ENCODE data around the gene PSMC4.

Gene PSMC4

GRCh38 chr19:39966617-39967016 is 4.3 kb upstream of the PSMC4 start:
- Histone ChIP-seq H3K36me3 (replicated peaks; ENCODE audit: low read depth, low read length) (no peaks in the 10 kb centered on the region), H3K4me3 (ENCODE audit: low read length) (no peak overlapping the region), H3K4me1 (ENCODE audit: low read length) (peaks cover 21% of the 10 kb centered on the region), H2AFZ (ENCODE audit: low read depth, low read length) (no peak overlapping the region), H3K9me3 (ENCODE audit: insufficient read depth, low read length) (no peaks in the 10 kb centered on the region), H3K79me2 (ENCODE audit: low read length) (peaks cover 7% of the 10 kb centered on the region), H3K27me3 (ENCODE audit: low read depth, low read length) (no peaks in the 10 kb centered on the region), H3K4me2 (ENCODE audit: low read length) (no peak overlapping the region), H4K20me1 (ENCODE audit: insufficient read depth, low read length) (no peaks in the 10 kb centered on the region), H3K9ac (ENCODE audit: low read length) (no peak overlapping the region), H3K27ac (ENCODE audit: low read length) (no peak overlapping the region)
- TF ChIP-seq CTCF (IDR thresholded peaks at IDR 0.05; ENCODE audit: low read depth, low read length) (no peak), EZH2phosphoT487 (IDR thresholded peaks at IDR 0.05; ENCODE audit: low read depth) (no peak)

- no peak overlapping the region for H2AFZ ChIP-seq (ENCODE audit: low read depth, low read length)
- no peak overlapping the region for H3K4me2 ChIP-seq (ENCODE audit: low read length)
- H3K4me3 ChIP-seq (ENCODE audit: low read length), result no peak overlapping the region
- TF ChIP-seq CTCF (IDR thresholded peaks at IDR 0.05; ENCODE audit: low read depth, low read length) (no peak), EZH2phosphoT487 (IDR thresholded peaks at IDR 0.05; ENCODE audit: low read depth) (no peak)
- H3K4me1 ChIP-seq (ENCODE audit: low read length), result peaks cover 28% of the 10 kb centered on the region
- H3K36me3 ChIP-seq (replicated peaks; ENCODE audit: low read depth, low read length), result peaks cover 3% of the 10 kb centered on the region
- H3K27me3 ChIP-seq (ENCODE audit: low read depth, low read length), result no peaks in the 10 kb centered on the region
- H3K9ac ChIP-seq (ENCODE audit: low read length), result no peak overlapping the region
- H4K20me1 ChIP-seq (ENCODE audit: insufficient read depth, low read length), result no peaks in the 10 kb centered on the region
- H3K9me3 ChIP-seq (ENCODE audit: insufficient read depth, low read length), result no peaks in the 10 kb centered on the region
- peaks cover 15% of the 10 kb centered on the region for H3K79me2 ChIP-seq (ENCODE audit: low read length)
- H3K27ac ChIP-seq (ENCODE audit: low read length), result no peak overlapping the region
Measured at GRCh38 chr19:39967561-39967960, 3.4 kb upstream of the PSMC4 start.

GRCh38 chr19:39968789-39969188 is 2.2 kb upstream of the PSMC4 start:
- Histone ChIP-seq H3K9me3 (ENCODE audit: insufficient read depth, low read length) (no peaks in the 10 kb centered on the region), H4K20me1 (ENCODE audit: insufficient read depth, low read length) (no peaks in the 10 kb centered on the region), H3K79me2 (ENCODE audit: low read length) (peaks cover 18% of the 10 kb centered on the region), H3K27me3 (ENCODE audit: low read depth, low read length) (no peaks in the 10 kb centered on the region), H3K4me3 (ENCODE audit: low read length) (no peak overlapping the region), H3K4me1 (ENCODE audit: low read length) (peaks cover 24% of the 10 kb centered on the region), H3K27ac (ENCODE audit: low read length) (no peak overlapping the region), H3K9ac (ENCODE audit: low read length) (no peak overlapping the region), H3K36me3 (replicated peaks; ENCODE audit: low read depth, low read length) (peaks cover 6% of the 10 kb centered on the region), H2AFZ (ENCODE audit: low read depth, low read length) (no peak overlapping the region), H3K4me2 (ENCODE audit: low read length) (no peak overlapping the region)
- TF ChIP-seq EZH2phosphoT487 (IDR thresholded peaks at IDR 0.05; ENCODE audit: low read depth), result no peak
- TF ChIP-seq CTCF (IDR thresholded peaks at IDR 0.05; ENCODE audit: low read depth, low read length), result no peak

GRCh38 chr19:39969266-39969665 is 1.7 kb upstream of the PSMC4 start:
- Histone ChIP-seq H3K9ac (ENCODE audit: low read length) (no peak overlapping the region; the same call in 1 of the 2 replicates), H4K20me1 (ENCODE audit: insufficient read depth, low read length) (no peaks in the 10 kb centered on the region), H3K27me3 (ENCODE audit: low read depth, low read length) (no peaks in the 10 kb centered on the region), H3K4me3 (ENCODE audit: low read length) (no peak overlapping the region), H3K9me3 (ENCODE audit: insufficient read depth, low read length) (no peaks in the 10 kb centered on the region), H3K79me2 (ENCODE audit: low read length) (peaks cover 20% of the 10 kb centered on the region), H3K4me1 (ENCODE audit: low read length) (peaks cover 21% of the 10 kb centered on the region), H2AFZ (ENCODE audit: low read depth, low read length) (no peak overlapping the region), H3K36me3 (replicated peaks; ENCODE audit: low read depth, low read length) (peaks cover 10% of the 10 kb centered on the region), H3K27ac (ENCODE audit: low read length) (no peak overlapping the region), H3K4me2 (ENCODE audit: low read length) (peak overlapping the region; percentile 90; the same call in 1 of the 2 replicates)
- TF ChIP-seq CTCF (IDR thresholded peaks at IDR 0.05; ENCODE audit: low read depth, low read length) (no peak), EZH2phosphoT487 (IDR thresholded peaks at IDR 0.05; ENCODE audit: low read depth) (no peak)
